DMS153 treated with DMSO at 0.1 percent for 48 hours (cell line): ENCODE results near the gene YBX1.
"Not testable (repeated sequence)": the region's sequence is repeated elsewhere in the genome, so short reads cannot be mapped to it uniquely, and the experiment has no call there.

Experiments used
- DNase-seq: peaks from one replicate; lab custom pipeline; 2025; ENCODE audit not compliant: unreplicated experiment; lab: John Stamatoyannopoulos, UW

YBX1 gene

DNA sequence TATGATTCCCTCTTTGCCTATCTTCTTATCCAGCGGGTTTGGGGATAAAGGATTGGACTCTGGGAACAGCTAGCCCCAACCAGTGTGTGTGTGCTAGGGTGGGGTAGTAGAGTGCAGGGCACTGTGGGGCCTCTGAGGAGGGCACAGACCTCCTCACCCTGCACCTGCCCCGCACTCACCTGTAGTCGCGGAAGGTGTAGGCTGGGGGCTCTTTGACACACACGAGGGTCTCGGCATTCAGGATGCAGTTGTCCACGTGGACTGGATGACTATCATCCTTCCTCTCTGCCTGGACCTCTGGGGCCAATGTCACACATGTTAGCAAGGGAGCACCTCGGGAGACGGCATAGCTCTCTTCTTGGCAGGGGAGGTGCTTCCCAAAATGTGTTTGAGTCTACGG is 65.8 kb downstream of the YBX1 start:
- no peak for DNase-seq

DNA sequence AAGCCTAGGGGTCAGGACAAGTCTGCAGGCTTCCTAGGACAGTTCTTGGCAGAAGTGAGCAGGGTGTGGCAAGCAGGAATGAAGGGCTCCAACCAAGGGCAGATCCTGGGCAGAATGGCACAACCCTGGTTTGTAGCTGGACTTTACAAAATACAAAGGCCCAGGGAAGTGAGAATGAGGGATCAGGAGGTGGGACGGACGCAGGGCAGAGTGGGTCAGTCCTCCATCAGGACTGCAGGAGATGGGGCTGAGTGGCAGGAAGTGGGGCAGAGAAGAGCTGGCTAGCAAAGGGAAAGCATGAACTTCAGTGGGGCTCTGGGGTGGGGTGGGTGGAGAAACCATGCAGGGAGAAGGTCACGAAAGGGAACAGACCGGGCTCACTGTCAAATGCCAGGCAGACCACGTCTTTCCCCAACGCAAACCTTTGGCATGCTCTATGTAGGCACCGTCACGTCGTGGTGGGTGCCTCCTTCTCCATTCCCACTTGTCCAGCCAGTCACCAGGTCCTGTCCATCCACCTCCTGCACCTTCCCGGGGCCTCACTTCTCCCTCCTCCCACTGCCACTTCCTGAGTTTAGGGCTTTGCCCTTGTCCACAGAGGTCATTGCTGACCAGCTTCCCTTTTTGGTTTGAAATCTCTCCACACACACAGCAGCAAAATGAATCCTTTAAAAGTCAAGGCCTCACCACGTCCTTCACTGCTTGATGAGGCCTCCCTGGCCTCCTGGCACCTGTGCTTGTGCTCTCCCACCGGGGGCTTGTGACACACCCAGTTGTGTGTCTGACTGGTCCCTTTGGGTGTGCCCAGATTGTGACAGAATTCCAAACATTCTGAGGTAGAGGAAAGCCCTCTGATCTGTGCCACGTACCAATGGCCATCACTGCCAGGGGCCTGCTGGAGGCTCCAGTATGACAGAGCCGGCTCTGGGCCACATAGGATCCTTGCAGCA is 66.5 kb downstream of the YBX1 start:
- no peak for DNase-seq

DNA sequence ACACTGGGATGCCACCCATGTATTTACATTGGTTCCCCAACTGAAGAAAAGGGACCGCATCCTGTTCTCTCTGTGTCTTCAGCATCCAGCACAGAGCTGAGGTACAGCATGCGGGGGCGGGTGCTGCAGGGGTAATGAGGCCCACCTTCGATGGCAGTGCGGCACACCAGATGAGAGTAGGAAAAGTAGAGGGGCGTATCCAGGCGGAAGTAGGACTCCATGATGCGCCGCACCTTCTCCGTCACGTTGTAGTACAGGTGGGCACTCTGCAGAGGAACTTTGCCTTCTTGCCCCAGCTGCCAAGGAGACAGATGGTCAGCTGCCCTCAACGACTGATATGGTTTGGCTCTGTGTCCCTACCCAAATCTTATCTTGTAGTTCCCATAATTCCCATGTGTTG is 67.8 kb downstream of the YBX1 start:
- no peak for DNase-seq

DNA sequence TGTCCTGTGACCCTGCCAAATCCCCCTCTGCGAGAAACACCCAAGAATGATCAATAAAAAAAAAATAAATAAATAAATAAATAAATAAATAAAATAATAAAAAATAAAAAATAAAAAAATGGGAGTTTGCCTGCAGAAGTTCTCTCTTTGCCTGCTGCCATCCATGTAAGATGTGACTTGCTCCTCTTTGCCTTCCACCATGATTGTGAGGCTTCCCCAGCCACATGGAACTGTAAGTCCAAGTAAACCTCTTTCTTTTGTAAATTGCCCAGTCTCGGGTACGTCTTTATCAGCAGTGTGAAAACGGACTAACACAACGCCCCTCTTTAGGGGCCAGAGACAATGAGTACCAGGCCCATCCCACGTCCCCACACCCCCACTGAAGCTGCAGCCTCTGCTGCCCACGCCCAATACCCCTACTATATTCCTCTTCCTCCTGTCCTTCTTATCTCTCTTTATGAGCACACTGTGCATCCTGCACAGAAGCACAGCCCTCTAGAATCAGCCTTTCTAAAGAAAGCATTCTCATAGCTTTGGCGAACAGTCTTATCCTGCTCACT is 69.4 kb downstream of the YBX1 start:
- DNase-seq = not testable (repeated sequence)

DNA sequence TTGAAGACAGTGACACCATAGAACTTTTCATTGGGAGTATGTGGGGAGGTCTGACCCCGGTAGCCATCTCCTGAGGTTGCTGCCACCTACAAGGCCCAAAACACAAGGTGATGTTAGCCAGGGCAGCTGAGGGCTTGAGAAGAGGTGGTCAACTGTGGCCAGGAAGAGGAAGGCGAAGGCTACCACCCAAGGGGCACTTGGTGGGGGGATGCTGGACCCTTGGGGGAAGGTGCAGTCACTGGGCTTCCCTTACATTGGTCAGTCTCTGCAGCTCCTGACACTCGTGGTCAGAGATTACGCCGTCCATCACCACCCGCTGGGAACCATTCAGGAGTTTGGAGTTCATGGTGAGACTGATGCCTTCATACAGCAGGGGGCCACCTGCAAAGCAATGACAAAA is 70.1 kb downstream of the YBX1 start:
- DNase-seq = no peak

DNA sequence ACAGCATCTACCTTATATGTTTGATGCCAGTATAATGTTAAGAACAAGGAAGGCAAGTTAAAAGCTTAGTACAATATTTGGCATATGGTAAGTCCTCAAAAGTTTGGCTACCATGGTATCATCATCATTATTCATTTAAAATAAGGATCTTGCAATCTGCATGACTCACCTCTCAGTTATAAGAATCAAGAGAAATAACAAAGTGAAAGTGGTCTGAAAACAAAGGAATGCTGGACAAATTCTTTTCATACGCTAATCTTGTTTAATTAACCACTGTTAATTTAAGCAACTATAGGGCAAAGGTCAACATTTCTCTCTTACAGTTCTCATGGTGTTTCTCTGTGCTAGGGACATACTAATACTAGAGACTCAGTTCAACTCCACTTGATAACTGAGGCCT is 70.9 kb downstream of the YBX1 start:
- no peak for DNase-seq
